ENCODE data around the gene LINC01488. TPM values are rescaled to one million over a fixed set of nuclear protein-coding genes. Genes with fewer than 3 reads are reported as not detected.

Gene LINC01488
- total and polyA plus RNA-seq, 9 of the 15 experiments (the other 6 are each of a cell fraction or from before 2014, with no cell fraction given) = not detected

- TF ChIP-seq DLX4 (CRISPR knock-in tag; IDR thresholded peaks at IDR 0.05) (no peak), ZNF57 (CRISPR knock-in tag; IDR thresholded peaks at IDR 0.05) (no peak), YBX1 (IDR thresholded peaks at IDR 0.05) (no peak), MXI1 (IDR thresholded peaks at IDR 0.05; ENCODE audit: low read depth, low read length) (no peak), ZNF609 (CRISPR knock-in tag; IDR thresholded peaks at IDR 0.05; ENCODE audit: borderline replicate concordance) (no peak), ZNF347 (CRISPR knock-in tag; IDR thresholded peaks at IDR 0.05; ENCODE audit: low read depth) (no peak), POLR2AphosphoS2 (IDR thresholded peaks at IDR 0.05; ENCODE audit: low read length) (no peak), NFRKB (IDR thresholded peaks at IDR 0.05; ENCODE audit: low read depth) (peak; percentile 80; the same call in 1 of the 2 replicates), NEUROD1 (IDR thresholded peaks at IDR 0.05; ENCODE audit: borderline replicate concordance, low read depth, low read length, partially characterized antibody) (peak; percentile 26), CGGBP1 (CRISPR knock-in tag; IDR thresholded peaks at IDR 0.05) (no peak), ATF4 (CRISPR knock-in tag; IDR thresholded peaks at IDR 0.05) (0 out of 2 replicates have a peak, but pooled peaks have one; percentile 27), NFXL1 (CRISPR knock-in tag; IDR thresholded peaks at IDR 0.05) (no peak), ZSCAN29 (IDR thresholded peaks at IDR 0.05) (0 out of 2 replicates have a peak, but pooled peaks have one; percentile 3), RBM22 (IDR thresholded peaks at IDR 0.05; ENCODE audit: low read depth, low read length, poor library complexity, severe bottlenecking) (no peak), SMAD3 (CRISPR knock-in tag; conservative IDR thresholded peaks at IDR 0.05) (no peak), ZBED1 (IDR thresholded peaks at IDR 0.05) (no peak), ZNF766 (CRISPR knock-in tag; conservative IDR thresholded peaks at IDR 0.05) (peak; percentile 46), POLR3A (IDR thresholded peaks at IDR 0.05; ENCODE audit: borderline replicate concordance, extremely low read depth, insufficient read depth, insufficient read length) (no peak)
Measured at GRCh38 chr11:69444381-69445130, 36.9 kb upstream of the LINC01488 start (continued).

Data from K562 (cell line).